WTC11 (cell line): Measurements from ENCODE around the gene FAM107B. TPM values are rescaled to one million over a fixed set of nuclear protein-coding genes. Genes with fewer than 3 reads are reported as not detected.
"Not testable (repeated sequence)": the region's sequence is repeated elsewhere in the genome, so short reads cannot be mapped to it uniquely, and the experiment has no call there.

Experiments used
- ATAC-seq: fragments of 200-7000 bp; cut with Tn5 transposase; 2 replicates; pipeline ENCODE4 v1.10.0; 2021; ENCODE audit warnings: mild to moderate bottlenecking, moderate library complexity
- CTCF ChIA-PET: fragments of 300-600 bp; sonication (Branson Sonifier 250); formaldehyde crosslinking; loops from one replicate; lab custom pipeline; 2021; ENCODE audit warnings: antibody characterized with exemption; lab: Charles Lee
- POLR2A ChIA-PET: fragments of 350-600 bp; sonication (Branson Sonifier 250); formaldehyde crosslinking; loops from one replicate; lab custom pipeline; 2021; ENCODE audit warnings: antibody characterized with exemption; lab: Charles Lee
- DNase-seq: peaks from one replicate; pipeline ENCODE4 v3.0.0; 2021; ENCODE audit warnings: low spot score
- H3K27ac Mint-ChIP-seq: 2 replicates; pipeline ENCODE4 v1.8.0; 2021; ENCODE audit warnings: mixed read lengths
- H3K27me3 Mint-ChIP-seq: 2 replicates; pipeline ENCODE4 v1.8.0; 2021; ENCODE audit warnings: low read depth, mild to moderate bottlenecking, moderate library complexity, mixed read lengths
- H3K36me3 Mint-ChIP-seq: 2 replicates; pipeline ENCODE4 v1.8.0; 2021; ENCODE audit warnings: mixed read lengths
- H3K4me1 Mint-ChIP-seq: 2 replicates; pipeline ENCODE4 v1.8.0; 2022; ENCODE audit warnings: mixed read lengths
- H3K4me3 Mint-ChIP-seq: 2 replicates; pipeline ENCODE4 v1.8.0; 2021; ENCODE audit warnings: mild to moderate bottlenecking, moderate library complexity, mixed read lengths
- H3K9me3 Mint-ChIP-seq: 2 replicates; pipeline ENCODE4 v1.8.0; 2021; ENCODE audit warnings: mixed read lengths
- ELF4 ChIP-seq: sonication (generic); formaldehyde crosslinking; IDR thresholded peaks from 2 replicates; pipeline ENCODE4 v1.8.1; 2022; ENCODE audit warnings: low read depth, mild to moderate bottlenecking, moderate library complexity, missing genetic modification reagents
- GABPB1 ChIP-seq: sonication (generic); formaldehyde crosslinking; IDR thresholded peaks from 2 replicates; pipeline ENCODE4 v1.8.1; 2023; ENCODE audit warnings: mild to moderate bottlenecking, missing genetic modification reagents
- JUN ChIP-seq: sonication (generic); formaldehyde crosslinking; IDR thresholded peaks from 2 replicates; pipeline ENCODE4 v1.8.0; 2023; ENCODE audit warnings: mild to moderate bottlenecking, missing genetic modification reagents
- PRRX2 ChIP-seq: fragments of 250-450 bp; sonication (Bioruptor Pico); IDR thresholded peaks from 2 replicates; pipeline ENCODE4 v1.8.0; 2021; ENCODE audit warnings: mild to moderate bottlenecking
- ZBTB21 ChIP-seq: sonication (generic); formaldehyde crosslinking; IDR thresholded peaks from 2 replicates; pipeline ENCODE4 v1.8.1; 2023; ENCODE audit warnings: mild to moderate bottlenecking, missing genetic modification reagents, borderline replicate concordance
- ZNF423 ChIP-seq: fragments of 250-450 bp; sonication (Bioruptor Pico); IDR thresholded peaks from 2 replicates; pipeline ENCODE4 v2.1.2; 2022; ENCODE audit warnings: mild to moderate bottlenecking, moderate library complexity
- total RNA-seq: library from RNA; stranded (reverse); gene quantifications from 3 replicates; pipeline ENCODE4 v1.2.3, GENCODE V29; 2021
- TF ChIP-seq, protein P1 (sequence below): sonication (generic); formaldehyde crosslinking; IDR thresholded peaks from 2 replicates; pipeline ENCODE4 v1.8.0; 2022; ENCODE audit warnings: mild to moderate bottlenecking, missing genetic modification reagents
- TF ChIP-seq, protein P2 (sequence below): sonication (generic); formaldehyde crosslinking; IDR thresholded peaks from 2 replicates; pipeline ENCODE4 v1.8.0; 2022; ENCODE audit warnings: missing genetic modification reagents
- TF ChIP-seq, protein P3 (sequence below): fragments of 250-450 bp; sonication (Bioruptor Pico); IDR thresholded peaks from 2 replicates; pipeline ENCODE4 v1.9.0; 2021; ENCODE audit warnings: mild to moderate bottlenecking
- TF ChIP-seq, protein P4 (sequence below): fragments of 250-450 bp; sonication (Bioruptor Pico); IDR thresholded peaks from 2 replicates; pipeline ENCODE4 v1.8.0; 2021; ENCODE audit warnings: mild to moderate bottlenecking
- TF ChIP-seq, protein P5 (sequence below): sonication (generic); formaldehyde crosslinking; IDR thresholded peaks from 2 replicates; pipeline ENCODE4 v1.8.1; 2022; ENCODE audit warnings: missing genetic modification reagents, borderline replicate concordance

Gene FAM107B
- total RNA-seq, 1 experiment from 2014 or later: 22.4 TPM

DNA sequence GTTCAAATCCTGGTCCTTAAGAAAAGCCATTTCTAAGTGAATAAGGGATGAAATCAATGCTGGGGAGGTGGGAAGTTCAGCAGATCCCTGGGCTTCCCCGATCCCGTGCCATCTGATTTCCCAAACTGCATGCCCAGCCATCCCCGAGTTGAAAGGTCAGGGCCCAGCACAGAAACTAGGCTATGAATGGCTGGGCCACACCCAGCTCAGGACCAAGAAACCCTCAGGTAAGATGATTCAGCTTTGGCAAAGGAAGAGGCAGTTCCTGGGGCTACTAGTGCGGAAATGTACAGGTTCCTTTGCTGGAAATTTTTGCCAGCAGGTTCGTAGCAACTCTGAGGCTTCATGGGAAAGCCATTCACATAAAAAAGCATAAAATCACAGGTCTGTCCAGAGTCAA is 182.7 kb downstream of the FAM107B start:
- DNase-seq (no peak), ATAC-seq (peak; percentile 30; the same call in 1 of the 2 replicates)
- H3K27me3 Mint-ChIP-seq: no peaks in the 10 kb centered on the region
- H3K36me3 Mint-ChIP-seq: peaks cover 8% of the 10 kb centered on the region
- CTCF ChIA-PET: no interaction called here
- H3K4me3 Mint-ChIP-seq: no peak overlapping the region
- TF ChIP-seq, protein P1, sequence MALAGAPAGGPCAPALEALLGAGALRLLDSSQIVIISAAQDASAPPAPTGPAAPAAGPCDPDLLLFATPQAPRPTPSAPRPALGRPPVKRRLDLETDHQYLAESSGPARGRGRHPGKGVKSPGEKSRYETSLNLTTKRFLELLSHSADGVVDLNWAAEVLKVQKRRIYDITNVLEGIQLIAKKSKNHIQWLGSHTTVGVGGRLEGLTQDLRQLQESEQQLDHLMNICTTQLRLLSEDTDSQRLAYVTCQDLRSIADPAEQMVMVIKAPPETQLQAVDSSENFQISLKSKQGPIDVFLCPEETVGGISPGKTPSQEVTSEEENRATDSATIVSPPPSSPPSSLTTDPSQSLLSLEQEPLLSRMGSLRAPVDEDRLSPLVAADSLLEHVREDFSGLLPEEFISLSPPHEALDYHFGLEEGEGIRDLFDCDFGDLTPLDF: no peak
- POLR2A ChIA-PET: no interaction called here
- H3K27ac Mint-ChIP-seq: peak overlapping the region; percentile 34; the same call in 1 of the 2 replicates
- peaks cover 34% of the 10 kb centered on the region for H3K4me1 Mint-ChIP-seq
- no peaks in the 10 kb centered on the region for H3K9me3 Mint-ChIP-seq

DNA sequence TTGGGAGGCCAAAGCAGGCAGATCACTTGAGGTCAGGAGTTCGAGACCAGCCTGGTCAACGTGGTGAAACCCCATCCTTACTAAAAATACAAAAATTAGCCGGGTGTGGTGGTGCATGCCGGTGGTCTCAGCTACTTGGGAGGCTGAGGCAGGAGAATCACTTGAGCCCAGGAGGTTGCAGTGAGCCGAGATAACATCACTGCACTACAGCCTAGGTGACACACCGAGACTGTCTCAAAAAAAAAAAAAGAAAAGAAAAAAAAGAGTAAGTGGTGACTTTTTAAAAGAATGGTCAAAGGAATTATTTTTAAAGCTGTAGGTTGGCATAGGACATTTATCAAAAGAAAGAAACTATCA is 185.8 kb downstream of the FAM107B start:
- ATAC-seq, H3K36me3 Mint-ChIP-seq, H3K9me3 Mint-ChIP-seq, H3K27me3 Mint-ChIP-seq, H3K4me3 Mint-ChIP-seq, DNase-seq, H3K27ac Mint-ChIP-seq, POLR2A ChIA-PET: not testable (repeated sequence)
- peaks cover 66% of the 10 kb centered on the region for H3K4me1 Mint-ChIP-seq
- CTCF ChIA-PET: interaction anchor here (1.5 kb wide), 1 partner anchor 41 kb away, joined by 3 read pairs; no protein-coding TSS in a partner anchor

DNA sequence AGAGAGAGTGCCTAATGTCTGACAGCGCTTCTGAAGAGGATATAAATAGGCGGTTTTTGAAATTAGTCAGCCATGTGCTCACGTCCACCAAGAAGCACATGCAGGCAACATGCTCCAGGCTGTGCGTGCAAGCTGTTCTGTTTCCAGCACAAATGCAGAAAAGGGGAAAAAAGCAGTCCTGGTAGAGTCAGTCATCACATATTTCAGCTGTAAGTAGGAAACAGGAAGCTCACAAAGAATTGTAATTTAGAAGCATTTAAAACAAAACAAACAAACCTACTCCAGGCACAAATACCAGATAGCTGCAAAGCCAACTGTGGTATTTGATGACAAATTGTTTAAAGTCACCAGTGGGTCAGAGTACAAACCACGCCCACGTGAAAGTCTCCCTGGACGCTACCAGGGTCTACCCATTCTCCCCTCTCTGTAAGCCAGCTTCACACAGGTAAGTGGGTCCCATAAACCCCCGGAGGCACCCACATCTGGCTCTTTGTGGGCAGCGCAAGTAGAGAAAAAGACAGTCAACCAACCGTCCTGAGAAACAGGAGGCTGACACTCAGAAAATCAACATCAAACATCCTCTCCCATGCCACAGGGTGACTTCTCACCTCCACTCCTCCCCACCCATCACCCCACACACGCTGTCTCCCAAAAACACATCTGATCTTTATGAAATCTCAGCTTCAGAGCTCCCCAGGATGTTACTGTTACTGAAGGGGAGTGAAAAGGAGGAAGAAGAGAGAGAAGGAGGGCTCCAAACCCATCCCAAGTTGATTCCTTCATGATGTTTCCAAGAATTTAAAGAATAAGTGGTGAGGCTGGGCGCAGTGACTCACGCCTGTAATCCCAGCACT is 186.4 kb downstream of the FAM107B start:
- no peaks in the 10 kb centered on the region for H3K27me3 Mint-ChIP-seq
- CTCF ChIA-PET: interaction anchor here (1.3 to 1.5 kb wide), 2 partner anchors 41 to 51 kb away, joined by 3 read pairs; no protein-coding TSS in a partner anchor
- TF ChIP-seq ELF4: no peak
- TF ChIP-seq, protein P2, sequence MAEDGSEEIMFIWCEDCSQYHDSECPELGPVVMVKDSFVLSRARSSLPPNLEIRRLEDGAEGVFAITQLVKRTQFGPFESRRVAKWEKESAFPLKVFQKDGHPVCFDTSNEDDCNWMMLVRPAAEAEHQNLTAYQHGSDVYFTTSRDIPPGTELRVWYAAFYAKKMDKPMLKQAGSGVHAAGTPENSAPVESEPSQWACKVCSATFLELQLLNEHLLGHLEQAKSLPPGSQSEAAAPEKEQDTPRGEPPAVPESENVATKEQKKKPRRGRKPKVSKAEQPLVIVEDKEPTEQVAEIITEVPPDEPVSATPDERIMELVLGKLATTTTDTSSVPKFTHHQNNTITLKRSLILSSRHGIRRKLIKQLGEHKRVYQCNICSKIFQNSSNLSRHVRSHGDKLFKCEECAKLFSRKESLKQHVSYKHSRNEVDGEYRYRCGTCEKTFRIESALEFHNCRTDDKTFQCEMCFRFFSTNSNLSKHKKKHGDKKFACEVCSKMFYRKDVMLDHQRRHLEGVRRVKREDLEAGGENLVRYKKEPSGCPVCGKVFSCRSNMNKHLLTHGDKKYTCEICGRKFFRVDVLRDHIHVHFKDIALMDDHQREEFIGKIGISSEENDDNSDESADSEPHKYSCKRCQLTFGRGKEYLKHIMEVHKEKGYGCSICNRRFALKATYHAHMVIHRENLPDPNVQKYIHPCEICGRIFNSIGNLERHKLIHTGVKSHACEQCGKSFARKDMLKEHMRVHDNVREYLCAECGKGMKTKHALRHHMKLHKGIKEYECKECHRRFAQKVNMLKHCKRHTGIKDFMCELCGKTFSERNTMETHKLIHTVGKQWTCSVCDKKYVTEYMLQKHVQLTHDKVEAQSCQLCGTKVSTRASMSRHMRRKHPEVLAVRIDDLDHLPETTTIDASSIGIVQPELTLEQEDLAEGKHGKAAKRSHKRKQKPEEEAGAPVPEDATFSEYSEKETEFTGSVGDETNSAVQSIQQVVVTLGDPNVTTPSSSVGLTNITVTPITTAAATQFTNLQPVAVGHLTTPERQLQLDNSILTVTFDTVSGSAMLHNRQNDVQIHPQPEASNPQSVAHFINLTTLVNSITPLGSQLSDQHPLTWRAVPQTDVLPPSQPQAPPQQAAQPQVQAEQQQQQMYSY (CRISPR knock-in tag): no peak
- TF ChIP-seq, protein P3, sequence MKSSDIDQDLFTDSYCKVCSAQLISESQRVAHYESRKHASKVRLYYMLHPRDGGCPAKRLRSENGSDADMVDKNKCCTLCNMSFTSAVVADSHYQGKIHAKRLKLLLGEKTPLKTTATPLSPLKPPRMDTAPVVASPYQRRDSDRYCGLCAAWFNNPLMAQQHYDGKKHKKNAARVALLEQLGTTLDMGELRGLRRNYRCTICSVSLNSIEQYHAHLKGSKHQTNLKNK: no peak
- TF ChIP-seq ZBTB21 (CRISPR knock-in tag): no peak
- no peak for TF ChIP-seq PRRX2 (CRISPR knock-in tag)
- TF ChIP-seq, protein P4, sequence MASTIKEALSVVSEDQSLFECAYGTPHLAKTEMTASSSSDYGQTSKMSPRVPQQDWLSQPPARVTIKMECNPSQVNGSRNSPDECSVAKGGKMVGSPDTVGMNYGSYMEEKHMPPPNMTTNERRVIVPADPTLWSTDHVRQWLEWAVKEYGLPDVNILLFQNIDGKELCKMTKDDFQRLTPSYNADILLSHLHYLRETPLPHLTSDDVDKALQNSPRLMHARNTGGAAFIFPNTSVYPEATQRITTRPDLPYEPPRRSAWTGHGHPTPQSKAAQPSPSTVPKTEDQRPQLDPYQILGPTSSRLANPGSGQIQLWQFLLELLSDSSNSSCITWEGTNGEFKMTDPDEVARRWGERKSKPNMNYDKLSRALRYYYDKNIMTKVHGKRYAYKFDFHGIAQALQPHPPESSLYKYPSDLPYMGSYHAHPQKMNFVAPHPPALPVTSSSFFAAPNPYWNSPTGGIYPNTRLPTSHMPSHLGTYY (CRISPR knock-in tag): no peak
- no peak for TF ChIP-seq JUN (CRISPR knock-in tag)
- TF ChIP-seq ZNF423 (CRISPR knock-in tag): no peak
- TF ChIP-seq, protein P5, sequence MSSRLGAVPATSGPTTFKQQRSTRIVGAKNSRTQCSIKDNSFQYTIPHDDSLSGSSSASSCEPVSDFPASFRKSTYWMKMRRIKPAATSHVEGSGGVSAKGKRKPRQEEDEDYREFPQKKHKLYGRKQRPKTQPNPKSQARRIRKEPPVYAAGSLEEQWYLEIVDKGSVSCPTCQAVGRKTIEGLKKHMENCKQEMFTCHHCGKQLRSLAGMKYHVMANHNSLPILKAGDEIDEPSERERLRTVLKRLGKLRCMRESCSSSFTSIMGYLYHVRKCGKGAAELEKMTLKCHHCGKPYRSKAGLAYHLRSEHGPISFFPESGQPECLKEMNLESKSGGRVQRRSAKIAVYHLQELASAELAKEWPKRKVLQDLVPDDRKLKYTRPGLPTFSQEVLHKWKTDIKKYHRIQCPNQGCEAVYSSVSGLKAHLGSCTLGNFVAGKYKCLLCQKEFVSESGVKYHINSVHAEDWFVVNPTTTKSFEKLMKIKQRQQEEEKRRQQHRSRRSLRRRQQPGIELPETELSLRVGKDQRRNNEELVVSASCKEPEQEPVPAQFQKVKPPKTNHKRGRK (CRISPR knock-in tag): no peak
- TF ChIP-seq GABPB1: no peak
- TF ChIP-seq, all 79 proteins: peak for 0
- DNase-seq (no peak), ATAC-seq (no peak)
- Mint-ChIP-seq H3K27ac (no peak overlapping the region; the same call in 1 of the 2 replicates), H3K4me3 (no peak overlapping the region), H3K36me3 (no peaks in the 10 kb centered on the region), H3K9me3 (no peaks in the 10 kb centered on the region), H3K4me1 (peaks cover 72% of the 10 kb centered on the region)
- POLR2A ChIA-PET: no interaction called here
